Liver (tissue), 9 donors: ENCODE data around the gene CRACDL. TPM values are rescaled to one million over a fixed set of nuclear protein-coding genes. Genes with fewer than 3 reads are reported as not detected.

Source experiments
- DNase-seq: peaks from one replicate; pipeline ENCODE4 v3.0.0-alpha.2; 2017; ENCODE audit warnings: low spot score
- H3K27ac ChIP-seq, 2 donors: one replicate each; pipeline ENCODE4 v1.7.0; 2013; ENCODE audit warnings: inconsistent platforms in 2 of 2, low read length in 2 of 2, control low read depth in 1 of 2, low read depth in 1 of 2, mild to moderate bottlenecking in 1 of 2
- H3K27me3 ChIP-seq, 4 donors: one replicate each; pipeline versions ENCODE4 v1.6.1 to v1.7.0; 2013; ENCODE audit warnings: low read length in 3 of 4, inconsistent platforms in 1 of 4, mild to moderate bottlenecking in 1 of 4, moderate library complexity in 1 of 4; ENCODE audit not compliant: control insufficient read depth in 4 of 4, insufficient read depth in 4 of 4
- H3K36me3 ChIP-seq, 4 donors: one replicate each; pipeline versions ENCODE4 v1.6.1 to v1.7.0; 2013; ENCODE audit warnings: low read length in 3 of 4, mild to moderate bottlenecking in 3 of 4, low read depth in 1 of 4, moderate library complexity in 1 of 4; ENCODE audit not compliant: control insufficient read depth in 4 of 4, insufficient read depth in 3 of 4
- H3K4me1 ChIP-seq, 4 donors: one replicate each; pipeline versions ENCODE4 v1.6.1 to v1.7.0; 2013; ENCODE audit warnings: low read length in 3 of 4, mild to moderate bottlenecking in 3 of 4, moderate library complexity in 1 of 4; ENCODE audit not compliant: control insufficient read depth in 4 of 4, insufficient read depth in 4 of 4
- H3K4me3 ChIP-seq, 3 donors: one replicate each; pipeline versions ENCODE4 v1.6.1 to v1.7.0; 2013; ENCODE audit warnings: low read length in 3 of 3, control low read depth in 1 of 3, low read depth in 1 of 3, mild to moderate bottlenecking in 1 of 3
- H3K9ac ChIP-seq, 2 donors: one replicate each; pipeline ENCODE4 v1.7.0; 2013; ENCODE audit warnings: low read length in 2 of 2, mild to moderate bottlenecking in 2 of 2, moderate library complexity in 2 of 2, control low read depth in 1 of 2, low read depth in 1 of 2
- H3K9me3 ChIP-seq, 4 donors: one replicate each; pipeline versions ENCODE4 v1.6.1 to v1.7.0; 2013; ENCODE audit warnings: low read length in 3 of 4; ENCODE audit not compliant: control insufficient read depth in 4 of 4
- ATF3 ChIP-seq: IDR thresholded peaks from 2 replicates; pipeline ENCODE4 v1.6.1; 2016; ENCODE audit warnings: antibody characterized with exemption
- CTCF ChIP-seq: fragments of 150-350 bp; IDR thresholded peaks from 2 replicates; pipeline ENCODE4 v1.5.1; 2017; ENCODE audit warnings: improper control_type of control experiment, low read depth, low read length; ENCODE audit not compliant: missing input control
- EGR1 ChIP-seq, 2 donors: IDR thresholded peaks; 2 replicates each; pipeline ENCODE4 v1.6.1; 2016 to 2018; ENCODE audit warnings: antibody characterized with exemption in 2 of 2, low read depth in 2 of 2
- FOXA1 ChIP-seq: IDR thresholded peaks from 2 replicates; pipeline ENCODE4 v1.6.1; 2016; ENCODE audit warnings: antibody characterized with exemption
- FOXA2 ChIP-seq: IDR thresholded peaks from 2 replicates; pipeline ENCODE4 v1.6.1; 2016; ENCODE audit warnings: antibody characterized with exemption
- GABPA ChIP-seq, 2 donors: IDR thresholded peaks in 1 of 2; conservative IDR thresholded peaks in 1 of 2; 2 replicates each; pipeline ENCODE4 v1.6.1; 2016; ENCODE audit warnings: antibody characterized with exemption in 2 of 2, mild to moderate bottlenecking in 1 of 2, moderate library complexity in 1 of 2
- HNF4A ChIP-seq, 2 donors: conservative IDR thresholded peaks; 2 replicates each; pipeline ENCODE4 v1.6.1; 2016; ENCODE audit warnings: antibody characterized with exemption in 2 of 2, mild to moderate bottlenecking in 2 of 2
- HNF4G ChIP-seq: IDR thresholded peaks from 2 replicates; pipeline ENCODE4 v1.6.1; 2016; ENCODE audit warnings: antibody characterized with exemption
- JUND ChIP-seq, 2 donors: IDR thresholded peaks; 2 replicates each; pipeline ENCODE4 v1.6.1; 2016; ENCODE audit warnings: antibody characterized with exemption in 2 of 2
- NR2F2 ChIP-seq: IDR thresholded peaks from 2 replicates; pipeline ENCODE4 v1.6.1; 2016; ENCODE audit warnings: antibody characterized with exemption
- RAD21 ChIP-seq, 2 donors: IDR thresholded peaks; 2 replicates each; pipeline ENCODE4 v1.6.1; 2016; ENCODE audit warnings: antibody characterized with exemption in 2 of 2, mild to moderate bottlenecking in 2 of 2
- REST ChIP-seq: IDR thresholded peaks from 2 replicates; pipeline ENCODE4 v1.6.1; 2016; ENCODE audit warnings: antibody characterized with exemption, mild to moderate bottlenecking
- RXRA ChIP-seq, 2 donors: IDR thresholded peaks; 2 replicates each; pipeline ENCODE4 v1.6.1; 2017 to 2018; ENCODE audit warnings: antibody characterized with exemption in 2 of 2, mild to moderate bottlenecking in 1 of 2
- SP1 ChIP-seq: IDR thresholded peaks from 2 replicates; pipeline ENCODE4 v1.6.1; 2018; ENCODE audit warnings: antibody characterized with exemption, mild to moderate bottlenecking
- TAF1 ChIP-seq: conservative IDR thresholded peaks from 2 replicates; pipeline ENCODE4 v1.6.1; 2016; ENCODE audit warnings: antibody characterized with exemption, mild to moderate bottlenecking
- YY1 ChIP-seq: IDR thresholded peaks from 2 replicates; pipeline ENCODE4 v1.6.1; 2016; ENCODE audit warnings: antibody characterized with exemption, mild to moderate bottlenecking
- ZBTB33 ChIP-seq: IDR thresholded peaks from 2 replicates; pipeline ENCODE4 v1.6.1; 2016; ENCODE audit warnings: antibody characterized with exemption
- WGBS: extraction: QIAGEN DNeasy Blood & Tissue Kit; methylation state at CpG from one replicate; pipeline ENCODE4 v1.1.7; 2013; 5-methylcytosine and 5-hydroxymethylcytosine counted together
- polyA plus RNA-seq, 2 donors: library from polyadenylated mRNA; stranded (reverse) in 1 of 2; unstranded in 1 of 2; fragments of 200-250 nt in 1 of 2; fragments of >200 nt in 1 of 2; fragmentation: Nextera tagmentation in 1 of 2; extraction: Ambion mirVana in 1 of 2; gene quantifications; one replicate each; pipeline versions ENCODE4 v1.2.1 to v1.2.3, GENCODE V29; 2013 to 2015
- total RNA-seq, 2 donors: library from RNA; depleted of rRNA; stranded (reverse); fragments of >200 nt; gene quantifications; one replicate each; pipeline ENCODE4 v1.2.3, GENCODE V29; 2014
- TF ChIP-seq, protein P1 (sequence below): IDR thresholded peaks from 2 replicates; pipeline ENCODE4 v1.6.1; 2016; ENCODE audit warnings: antibody characterized with exemption
- donor health status: healthy.
- donor health status: healthy.
- donor health status: healthy.
- donor health status: healthy.
- donor health status: healthy.

The CRACDL gene
- total and polyA plus RNA-seq, 4 donors, result 0.13 to 0.46 (median 0.29) TPM

GRCh38 chr2:98894331-98895000, 41.6 kb downstream of the CRACDL start:
- no peaks in the 10 kb centered on the region for H3K27me3 ChIP-seq
- no peak overlapping the region for H3K9ac ChIP-seq
- TF ChIP-seq TAF1, result no peak
- no peak overlapping the region for H3K27ac ChIP-seq
- no peaks in the 10 kb centered on the region for H3K4me1 ChIP-seq
- no peak overlapping the region for H3K4me3 ChIP-seq
- no peaks in the 10 kb centered on the region for H3K9me3 ChIP-seq
- WGBS, result 92% methylated on average over 11 of the region's 11 CpGs
- no peaks in the 10 kb centered on the region for H3K36me3 ChIP-seq
- DNase-seq, result no peak

- Histone ChIP-seq H3K9me3 (no peaks in the 10 kb centered on the region), H3K27ac (no peak overlapping the region), H3K4me3 (no peak overlapping the region), H3K27me3 (no peaks in the 10 kb centered on the region), H3K9ac (no peak overlapping the region), H3K4me1 (no peaks in the 10 kb centered on the region), H3K36me3 (no peaks in the 10 kb centered on the region)
- TF ChIP-seq, protein P1, sequence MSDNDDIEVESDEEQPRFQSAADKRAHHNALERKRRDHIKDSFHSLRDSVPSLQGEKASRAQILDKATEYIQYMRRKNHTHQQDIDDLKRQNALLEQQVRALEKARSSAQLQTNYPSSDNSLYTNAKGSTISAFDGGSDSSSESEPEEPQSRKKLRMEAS, result no peak
- TF ChIP-seq HNF4G (no peak), ATF3 (no peak), SP1 (no peak), JUND (IDR thresholded peaks at IDR 0.05) (no peak), ZBTB33 (no peak), NR2F2 (no peak), EGR1 (IDR thresholded peaks at IDR 0.05; ENCODE audit: low read depth in 2 of 2) (no peak), HNF4A (conservative IDR thresholded peaks at IDR 0.05) (no peak), RAD21 (IDR thresholded peaks at IDR 0.05) (no peak), YY1 (no peak), GABPA (IDR thresholded peaks at IDR 0.05 in 1 of 2, conservative IDR thresholded peaks at IDR 0.05 in 1 of 2) (no peak), CTCF (no peak), RXRA (IDR thresholded peaks at IDR 0.05) (no peak), FOXA2 (no peak), TAF1 (no peak), FOXA1 (no peak), REST (no peak)
- DNase-seq, result no peak
- 88% methylated on average over 10 of the region's 10 CpGs for WGBS
These were observed 42.1 kb downstream of the CRACDL start for GRCh38 chr2:98893911-98894321.
